Breast epithelium (tissue), 4 donors: ENCODE measurements around the gene ZNF236. TPM values are rescaled to one million over a fixed set of nuclear protein-coding genes. Genes with fewer than 3 reads are reported as not detected.
"Not testable (repeated sequence)": the region's sequence is repeated elsewhere in the genome, so short reads cannot be mapped to it uniquely, and the experiment has no call there.

Source experiments
- DNase-seq, 2 donors: peaks; one replicate each; pipeline ENCODE4 v3.0.0-alpha.2; 2019; ENCODE audit warnings: low spot score in 2 of 2
- H3K27ac ChIP-seq, 2 donors: fragments of 200-600 bp; sonication (generic) in 1 of 2; one replicate each; pipeline ENCODE4 v1.5.1; 2016 to 2019; ENCODE audit warnings: mild to moderate bottlenecking in 1 of 2
- H3K27me3 ChIP-seq, 2 donors: fragments of 200-600 bp; sonication (generic) in 1 of 2; one replicate each; pipeline versions ENCODE4 v1.5.1 to v1.6.0; 2017 to 2019; ENCODE audit warnings: control low read depth in 1 of 2, mild to moderate bottlenecking in 1 of 2
- H3K36me3 ChIP-seq: fragments of 200-600 bp; one replicate; pipeline ENCODE4 v1.5.1; 2019
- H3K4me1 ChIP-seq, 2 donors: fragments of 200-600 bp; sonication (generic); one replicate each; pipeline ENCODE4 v1.5.1; 2016 to 2019; ENCODE audit warnings: control low read depth in 1 of 2
- H3K4me3 ChIP-seq, 3 donors: fragments of 200-600 bp; sonication (generic); 1 replicate in 2 of 3; 2 replicates in 1 of 3; pipeline ENCODE4 v1.5.1; 2016 to 2019; ENCODE audit warnings: mild to moderate bottlenecking in 3 of 3, moderate library complexity in 2 of 3
- H3K9me3 ChIP-seq, 2 donors: fragments of 200-600 bp; sonication (generic) in 1 of 2; one replicate each; pipeline ENCODE4 v1.5.1; 2016 to 2019; ENCODE audit warnings: control low read depth in 1 of 2
- POLR2A ChIP-seq: fragments of 450-650 bp; IDR thresholded peaks from one replicate; pipeline ENCODE4 v1.6.1; 2016; ENCODE audit warnings: antibody characterized with exemption, mild to moderate bottlenecking, moderate library complexity
- POLR2AphosphoS5 ChIP-seq, 3 donors: sonication (generic); formaldehyde crosslinking; IDR thresholded peaks; one replicate each; pipeline ENCODE4 v1.6.1; 2017; ENCODE audit warnings: antibody characterized with exemption in 3 of 3
- intact Hi-C: fragments of 100-400 bp; cut with DNase I; formaldehyde crosslinking; loops from one replicate; pipeline ENCODE4 v1.15.1; 2023; ENCODE audit warnings: low total_unique reads
- total RNA-seq, 3 donors: library from RNA; depleted of rRNA; stranded (reverse); fragments of >200 nt; gene quantifications; one replicate each; pipeline ENCODE4 v1.1.0, GENCODE V29; 2016
- TF ChIP-seq, protein P1 (sequence below), 3 donors: fragments of 450-650 bp; IDR thresholded peaks; one replicate each; pipeline ENCODE4 v1.5.1; 2016 to 2017; ENCODE audit warnings: antibody characterized with exemption in 3 of 3, mild to moderate bottlenecking in 3 of 3, moderate library complexity in 3 of 3

Gene ZNF236
- total RNA-seq, 3 donors from 2014 or later = 12.3 to 28.2 (median 27.1) TPM

DNA sequence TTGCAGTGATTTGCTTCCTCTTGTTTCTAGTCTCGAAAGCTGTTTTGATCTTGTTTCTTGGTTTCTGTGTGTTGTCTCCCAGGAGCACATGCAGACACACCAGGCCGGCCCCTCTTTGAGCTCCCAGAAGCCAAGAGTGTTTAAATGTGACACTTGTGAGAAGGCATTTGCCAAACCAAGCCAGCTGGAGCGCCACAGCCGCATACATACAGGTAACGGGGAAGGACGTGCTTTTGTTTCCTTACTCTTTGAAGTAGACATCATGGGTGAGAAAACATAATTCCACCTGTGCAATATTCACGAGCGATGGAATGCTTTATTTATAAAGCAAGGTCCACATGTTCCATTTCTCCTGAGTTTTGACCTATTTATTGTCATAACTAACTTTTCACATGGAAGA lies 137.2 kb downstream of the ZNF236 start:
- no peaks in the 10 kb centered on the region for H3K27me3 ChIP-seq
- no peak for TF ChIP-seq POLR2A
- TF ChIP-seq, protein P1, sequence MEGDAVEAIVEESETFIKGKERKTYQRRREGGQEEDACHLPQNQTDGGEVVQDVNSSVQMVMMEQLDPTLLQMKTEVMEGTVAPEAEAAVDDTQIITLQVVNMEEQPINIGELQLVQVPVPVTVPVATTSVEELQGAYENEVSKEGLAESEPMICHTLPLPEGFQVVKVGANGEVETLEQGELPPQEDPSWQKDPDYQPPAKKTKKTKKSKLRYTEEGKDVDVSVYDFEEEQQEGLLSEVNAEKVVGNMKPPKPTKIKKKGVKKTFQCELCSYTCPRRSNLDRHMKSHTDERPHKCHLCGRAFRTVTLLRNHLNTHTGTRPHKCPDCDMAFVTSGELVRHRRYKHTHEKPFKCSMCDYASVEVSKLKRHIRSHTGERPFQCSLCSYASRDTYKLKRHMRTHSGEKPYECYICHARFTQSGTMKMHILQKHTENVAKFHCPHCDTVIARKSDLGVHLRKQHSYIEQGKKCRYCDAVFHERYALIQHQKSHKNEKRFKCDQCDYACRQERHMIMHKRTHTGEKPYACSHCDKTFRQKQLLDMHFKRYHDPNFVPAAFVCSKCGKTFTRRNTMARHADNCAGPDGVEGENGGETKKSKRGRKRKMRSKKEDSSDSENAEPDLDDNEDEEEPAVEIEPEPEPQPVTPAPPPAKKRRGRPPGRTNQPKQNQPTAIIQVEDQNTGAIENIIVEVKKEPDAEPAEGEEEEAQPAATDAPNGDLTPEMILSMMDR (IDR thresholded peaks at IDR 0.05) = no peak
- no peak for TF ChIP-seq POLR2AphosphoS5 (IDR thresholded peaks at IDR 0.05)
- intact Hi-C loops = no loop called here
- no peaks in the 10 kb centered on the region for H3K36me3 ChIP-seq
- H3K9me3 ChIP-seq = no peaks in the 10 kb centered on the region
- H3K27ac ChIP-seq = no peak overlapping the region
- no peaks in the 10 kb centered on the region for H3K4me1 ChIP-seq
- DNase-seq = no peak
- H3K4me3 ChIP-seq = no peak overlapping the region

DNA sequence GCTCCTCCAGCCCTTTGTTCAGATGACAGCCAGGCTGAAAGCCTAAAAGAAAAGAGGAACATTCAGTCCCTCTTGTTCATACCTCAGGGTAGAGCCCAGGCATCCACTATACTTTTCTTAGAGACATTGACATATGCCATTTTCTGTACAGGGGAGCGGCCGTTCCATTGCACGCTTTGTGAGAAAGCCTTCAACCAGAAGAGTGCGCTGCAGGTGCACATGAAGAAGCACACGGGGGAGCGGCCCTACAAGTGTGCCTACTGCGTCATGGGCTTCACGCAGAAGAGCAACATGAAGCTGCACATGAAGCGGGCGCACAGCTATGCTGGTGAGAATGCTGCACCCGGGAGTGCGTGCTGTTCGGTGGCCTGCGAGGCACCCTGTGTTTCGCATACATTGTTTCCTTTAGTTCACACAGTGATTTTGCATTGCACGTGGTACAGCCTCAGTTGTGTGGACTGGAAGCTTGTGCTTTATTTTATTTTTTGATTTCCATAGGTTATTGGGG lies 138.2 kb downstream of the ZNF236 start:
- TF ChIP-seq, protein P1 (IDR thresholded peaks at IDR 0.05) = no peak
- TF ChIP-seq POLR2AphosphoS5 (IDR thresholded peaks at IDR 0.05) (no peak), POLR2A (no peak)
- Histone ChIP-seq H3K4me3 (no peak overlapping the region), H3K36me3 (no peaks in the 10 kb centered on the region), H3K4me1 (no peaks in the 10 kb centered on the region), H3K27me3 (no peaks in the 10 kb centered on the region), H3K27ac (no peak overlapping the region), H3K9me3 (no peaks in the 10 kb centered on the region)
- no peak for DNase-seq
- intact Hi-C loops = no loop called here

DNA sequence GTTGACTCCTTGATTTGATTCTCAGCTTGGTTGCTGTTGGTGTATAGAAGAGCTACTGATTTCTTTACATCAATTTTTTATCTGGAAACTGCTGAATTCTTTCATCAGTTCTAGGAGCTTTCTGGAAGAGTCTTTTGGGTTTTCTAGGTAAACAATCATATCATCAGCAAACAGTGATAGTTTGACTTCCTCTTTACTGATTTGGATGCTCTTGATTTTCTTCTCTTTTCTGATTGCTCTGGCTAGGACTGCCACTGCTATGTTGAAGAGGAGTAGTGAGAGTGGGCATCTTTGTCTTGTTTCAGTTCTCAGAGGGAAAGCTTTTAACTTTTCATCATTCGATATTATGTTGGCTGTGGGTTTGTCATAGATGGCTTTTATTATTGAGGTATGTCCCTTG lies 140.5 kb downstream of the ZNF236 start:
- H3K27ac ChIP-seq = no peak overlapping the region
- no peaks in the 10 kb centered on the region for H3K9me3 ChIP-seq
- DNase-seq = no peak
- no peak for TF ChIP-seq POLR2AphosphoS5 (IDR thresholded peaks at IDR 0.05)
- no peak overlapping the region for H3K4me3 ChIP-seq
- no peaks in the 10 kb centered on the region for H3K27me3 ChIP-seq
- intact Hi-C loops = no loop called here
- H3K36me3 ChIP-seq = no peaks in the 10 kb centered on the region
- H3K4me1 ChIP-seq = no peaks in the 10 kb centered on the region

DNA sequence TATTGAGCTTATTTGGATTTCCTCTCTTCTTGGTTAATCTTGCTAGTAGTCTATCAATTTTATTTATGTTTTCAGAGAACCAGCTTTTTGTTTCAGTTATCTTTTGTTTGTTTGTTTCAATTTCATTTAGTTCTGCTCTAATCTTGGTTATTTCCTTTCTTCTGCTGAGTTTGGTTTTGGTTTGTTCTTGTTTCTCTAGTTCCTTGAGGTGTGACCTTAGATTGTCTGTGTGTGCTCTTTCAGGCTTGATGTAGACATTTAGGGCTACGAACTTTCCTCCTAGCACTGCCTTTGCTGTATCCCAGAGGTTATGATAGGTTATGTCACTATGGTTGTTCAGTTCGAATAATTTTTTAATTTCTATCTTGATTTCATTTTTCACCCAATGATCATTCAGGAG lies 141.6 kb downstream of the ZNF236 start:
- Histone ChIP-seq H3K36me3 (no peaks in the 10 kb centered on the region), H3K27me3 (no peaks in the 10 kb centered on the region), H3K4me1 (no peaks in the 10 kb centered on the region), H3K9me3 (no peaks in the 10 kb centered on the region), H3K27ac (no peak overlapping the region), H3K4me3 (no peak overlapping the region)
- DNase-seq = no peak
- intact Hi-C loops = no loop called here
- TF ChIP-seq, protein P1 (IDR thresholded peaks at IDR 0.05) = no peak
- TF ChIP-seq POLR2AphosphoS5 (IDR thresholded peaks at IDR 0.05) = no peak
- no peak for TF ChIP-seq POLR2A

DNA sequence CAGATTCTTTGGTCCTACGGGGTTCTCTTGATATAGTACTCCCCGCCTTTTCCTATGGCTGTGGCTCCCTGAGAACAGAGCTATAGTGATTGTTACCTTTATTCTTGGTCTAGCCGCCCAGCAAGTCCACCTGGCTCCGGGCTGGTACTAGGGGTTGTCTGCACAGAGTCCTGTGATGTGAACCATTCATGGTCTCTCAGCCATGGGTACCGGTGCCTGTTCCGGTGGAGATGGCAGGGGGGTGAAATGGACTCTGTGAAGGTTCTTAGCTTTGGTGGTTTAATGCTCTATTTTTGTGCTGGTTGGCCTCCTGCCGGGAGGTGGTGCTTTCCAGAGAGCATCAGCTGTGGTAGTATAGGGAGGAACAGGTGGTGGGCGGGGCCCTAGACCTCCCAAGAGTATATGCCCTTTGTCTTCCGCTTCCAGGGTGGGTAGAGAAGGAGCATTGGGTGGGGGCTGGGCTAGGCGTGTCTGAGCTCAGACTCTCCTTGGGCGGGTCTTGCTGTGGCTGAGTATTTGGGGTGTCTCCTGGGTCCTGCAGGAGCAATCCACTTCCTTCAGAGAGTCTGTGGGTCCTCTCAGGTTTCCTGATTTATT lies 143.3 kb downstream of the ZNF236 start:
- DNase-seq, intact Hi-C loops, H3K36me3 ChIP-seq: not testable (repeated sequence)

DNA sequence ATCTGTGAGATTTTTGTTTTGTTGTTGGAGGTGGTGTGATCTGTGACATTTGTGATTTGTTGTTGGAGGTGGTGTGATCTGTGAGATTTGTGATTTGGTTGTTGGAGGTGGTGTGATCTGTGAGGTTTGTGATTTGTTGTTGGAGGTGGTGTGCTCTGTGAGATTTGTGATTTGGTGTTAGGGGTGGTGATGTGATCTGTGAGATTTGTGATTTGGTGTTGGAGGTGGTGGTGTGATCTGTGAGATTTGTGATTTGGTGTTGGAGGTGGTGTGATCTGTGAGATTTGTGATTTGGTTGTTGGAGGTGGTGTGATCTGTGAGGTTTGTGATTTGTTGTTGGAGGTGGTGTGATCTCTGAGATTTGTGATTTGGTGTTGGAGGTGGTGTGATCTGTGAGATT lies 144.9 kb downstream of the ZNF236 start:
- H3K9me3 ChIP-seq, H3K36me3 ChIP-seq, intact Hi-C loops, DNase-seq, H3K27me3 ChIP-seq, H3K4me1 ChIP-seq, H3K4me3 ChIP-seq, H3K27ac ChIP-seq: not testable (repeated sequence)

More for the DNA sequence above, 143.3 kb downstream of the ZNF236 start:
- not testable (repeated sequence) for H3K4me1 ChIP-seq, H3K27ac ChIP-seq, H3K9me3 ChIP-seq, H3K27me3 ChIP-seq, H3K4me3 ChIP-seq
